CD4-positive, CD25-positive, alpha-beta regulatory T cell (primary cell): ENCODE measurements around the gene TLL1. TPM values are rescaled to one million over a fixed set of nuclear protein-coding genes. Genes with fewer than 3 reads are reported as not detected.
A peak's percentile ranks its signal among the peaks of the same experiment; 100 is the strongest.

Experiments
- ATAC-seq, 2 donors: fragments of 150-1000 bp; cut with Tn5 transposase; one replicate each; pipeline ENCODE4 v1.10.0; 2021; ENCODE audit warnings: low read depth in 2 of 2, moderate number of reproducible peaks in 2 of 2, moderate library complexity in 1 of 2
- DNase-seq, 3 donors: peaks; one replicate each; pipeline versions ENCODE4 v3.0.0 to v3.0.0-alpha.2; 2012 to 2022; ENCODE audit warnings: mixed read lengths in 1 of 3
- H3K27ac ChIP-seq: one replicate; pipeline ENCODE4 v1.7.0; 2013; ENCODE audit warnings: mild to moderate bottlenecking, low read length; ENCODE audit not compliant: insufficient read depth, poor library complexity, severe bottlenecking
- H3K27me3 ChIP-seq: one replicate; pipeline ENCODE4 v1.7.0; 2013; ENCODE audit warnings: low read length; ENCODE audit not compliant: control insufficient read depth, insufficient read depth
- H3K36me3 ChIP-seq: one replicate; pipeline ENCODE4 v1.7.0; 2013; ENCODE audit warnings: mild to moderate bottlenecking, low read length, moderate library complexity; ENCODE audit not compliant: control insufficient read depth, insufficient read depth
- H3K4me1 ChIP-seq: 2 replicates; pipeline ENCODE4 v1.7.0; 2013; ENCODE audit warnings: mild to moderate bottlenecking, low read length; ENCODE audit not compliant: insufficient read depth, control insufficient read depth, poor library complexity, severe bottlenecking
- H3K4me3 ChIP-seq: one replicate; pipeline ENCODE4 v1.7.0; 2013; ENCODE audit warnings: low read depth, mild to moderate bottlenecking, low read length, moderate library complexity
- H3K9me3 ChIP-seq, 2 experiments: 1 replicate in 1 of 2; 2 replicates in 1 of 2; pipeline ENCODE4 v1.7.0; 2013; ENCODE audit warnings: low read length in 2 of 2, mild to moderate bottlenecking in 1 of 2, moderate library complexity in 1 of 2; ENCODE audit not compliant: control insufficient read depth in 2 of 2
- H3K27ac Mint-ChIP-seq, 3 donors: one replicate each; pipeline ENCODE4 v1.8.0; 2020 to 2022; ENCODE audit warnings: mild to moderate bottlenecking in 3 of 3, mixed read lengths in 3 of 3, moderate library complexity in 2 of 3
- H3K27me3 Mint-ChIP-seq: one replicate; pipeline ENCODE4 v1.8.0; 2022; ENCODE audit warnings: mild to moderate bottlenecking, mixed read lengths
- H3K36me3 Mint-ChIP-seq: one replicate; pipeline ENCODE4 v1.8.0; 2020; ENCODE audit warnings: mixed read lengths
- H3K4me1 Mint-ChIP-seq, 4 donors: one replicate each; pipeline ENCODE4 v1.8.0; 2020 to 2022; ENCODE audit warnings: mixed read lengths in 4 of 4, mild to moderate bottlenecking in 1 of 4
- H3K4me3 Mint-ChIP-seq, 4 donors: one replicate each; pipeline ENCODE4 v1.8.0; 2020 to 2022; ENCODE audit warnings: mild to moderate bottlenecking in 4 of 4, mixed read lengths in 4 of 4, moderate library complexity in 3 of 4
- H3K9me3 Mint-ChIP-seq, 7 donors: one replicate each; pipeline ENCODE4 v1.8.0; 2020 to 2022; ENCODE audit warnings: mixed read lengths in 7 of 7, mild to moderate bottlenecking in 3 of 7, moderate library complexity in 2 of 7
- polyA plus RNA-seq, 4 donors: library from polyadenylated mRNA; unstranded; fragments of 300-500 nt; fragmentation: Illumina TruSeq; gene quantifications; one replicate each; pipeline ENCODE4 v1.2.3, GENCODE V29; 2021
- total RNA-seq: library from RNA; stranded (reverse); gene quantifications from one replicate; pipeline ENCODE4 v1.2.3, GENCODE V29; 2022

Gene TLL1
- total RNA-seq (not detected), polyA plus RNA-seq (not detected)

- H3K36me3 Mint-ChIP-seq: no peaks in the 10 kb centered on the region
- DNase-seq (no peak), ATAC-seq (no peak)
- no peak within 1 kb of the TSS for H3K27ac ChIP-seq
- H3K4me3 ChIP-seq: no peak within 1 kb of the TSS
- H3K36me3 ChIP-seq: no peaks in the 10 kb centered on the region
- H3K4me1 ChIP-seq: peaks cover 2% of the 10 kb centered on the region
- peak within 1 kb of the TSS in 1 of 4 donors; percentile 61 for H3K4me3 Mint-ChIP-seq
- no peaks in the 10 kb centered on the region for H3K9me3 Mint-ChIP-seq
- peaks cover 60% of the 10 kb centered on the region for H3K27me3 Mint-ChIP-seq
- H3K27me3 ChIP-seq: peaks cover 15% of the 10 kb centered on the region
- H3K27ac Mint-ChIP-seq: no peak within 1 kb of the TSS
- H3K4me1 Mint-ChIP-seq: peaks cover 0 to 12% (median 4%) of the 10 kb centered on the region in 4 donors
- no peaks in the 10 kb centered on the region for H3K9me3 ChIP-seq
Measured at GRCh38 chr4:165872461-165873297, at the start of gene TLL1. Gene TLL1 (plus strand): TSS chr4:165873237. CDS start chr4:165873905, 668 bp downstream.

GRCh38 chr4:165826166-165826565 is 46.9 kb upstream of the TLL1 start:
- no peak overlapping the region for H3K4me3 Mint-ChIP-seq
- Histone ChIP-seq H3K27me3 (no peaks in the 10 kb centered on the region), H3K9me3 (no peaks in the 10 kb centered on the region), H3K36me3 (no peaks in the 10 kb centered on the region), H3K4me1 (no peaks in the 10 kb centered on the region), H3K27ac (no peak overlapping the region), H3K4me3 (no peak overlapping the region)
- no peaks in the 10 kb centered on the region for H3K27me3 Mint-ChIP-seq
- DNase-seq: no peak
- H3K4me1 Mint-ChIP-seq: no peaks in the 10 kb centered on the region
- no peaks in the 10 kb centered on the region for H3K36me3 Mint-ChIP-seq
- no peak for ATAC-seq
- H3K9me3 Mint-ChIP-seq: peaks cover 0 to 9% (median 5%) of the 10 kb centered on the region in 7 donors
- no peak overlapping the region for H3K27ac Mint-ChIP-seq

GRCh38 chr4:165827018-165827417 is 46.0 kb upstream of the TLL1 start:
- H3K4me3 Mint-ChIP-seq: no peak overlapping the region
- ATAC-seq (no peak), DNase-seq (no peak)
- Histone ChIP-seq H3K4me3 (no peak overlapping the region), H3K36me3 (no peaks in the 10 kb centered on the region), H3K9me3 (no peaks in the 10 kb centered on the region), H3K27me3 (no peaks in the 10 kb centered on the region), H3K27ac (no peak overlapping the region), H3K4me1 (no peaks in the 10 kb centered on the region)
- peaks cover 0 to 6% (median 2%) of the 10 kb centered on the region in 7 donors for H3K9me3 Mint-ChIP-seq
- no peaks in the 10 kb centered on the region for H3K36me3 Mint-ChIP-seq
- no peak overlapping the region for H3K27ac Mint-ChIP-seq
- no peaks in the 10 kb centered on the region for H3K4me1 Mint-ChIP-seq
- no peaks in the 10 kb centered on the region for H3K27me3 Mint-ChIP-seq

DNA sequence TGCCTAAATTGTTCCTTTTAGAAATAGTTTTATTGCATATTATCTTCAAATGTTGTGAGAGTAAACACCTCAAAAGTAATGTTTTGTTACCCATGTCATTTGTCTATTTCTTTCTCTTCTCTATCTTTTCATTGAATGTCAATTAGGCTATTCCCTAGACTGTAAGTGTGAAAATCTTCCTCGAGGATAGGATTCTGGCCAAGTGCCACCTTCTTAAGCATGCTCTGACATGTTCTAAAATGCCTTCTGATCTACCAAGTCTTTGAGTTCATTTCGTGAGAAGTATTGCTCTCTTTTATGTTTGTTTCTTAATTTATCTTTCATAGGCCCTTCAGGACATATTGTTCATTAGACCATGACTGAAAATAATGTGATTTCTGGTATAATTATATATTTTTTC is 44.1 kb upstream of the TLL1 start:
- H3K4me1 Mint-ChIP-seq: no peaks in the 10 kb centered on the region
- Histone ChIP-seq H3K27ac (no peak overlapping the region), H3K9me3 (no peaks in the 10 kb centered on the region), H3K36me3 (no peaks in the 10 kb centered on the region), H3K4me1 (no peaks in the 10 kb centered on the region), H3K27me3 (no peaks in the 10 kb centered on the region), H3K4me3 (no peak overlapping the region)
- no peak overlapping the region for H3K4me3 Mint-ChIP-seq
- no peak for ATAC-seq
- peaks cover 0 to 5% (median 1%) of the 10 kb centered on the region in 7 donors for H3K9me3 Mint-ChIP-seq
- H3K36me3 Mint-ChIP-seq: no peaks in the 10 kb centered on the region
- H3K27ac Mint-ChIP-seq: no peak overlapping the region
- H3K27me3 Mint-ChIP-seq: no peaks in the 10 kb centered on the region
- no peak for DNase-seq

DNA sequence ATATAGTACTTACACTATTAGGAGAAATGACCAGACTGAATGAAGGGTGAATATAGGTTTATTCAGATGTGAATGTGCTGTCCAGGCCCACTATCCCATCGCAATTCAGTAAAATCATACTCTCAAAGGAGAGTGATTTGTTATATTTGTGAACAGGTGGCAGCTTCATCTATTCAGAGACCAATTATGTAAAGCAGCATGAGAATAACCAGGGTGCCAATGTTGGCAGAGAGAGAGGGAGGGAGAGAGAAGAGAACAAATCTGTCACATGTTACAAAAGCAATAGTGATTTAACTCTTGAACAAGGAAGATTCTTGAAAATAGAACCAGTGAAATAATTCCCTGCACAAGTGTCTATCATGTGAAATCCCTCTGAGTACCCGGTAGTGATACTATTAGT is 38.9 kb upstream of the TLL1 start:
- Mint-ChIP-seq H3K9me3 (peaks cover 0 to 5% (median 0%) of the 10 kb centered on the region in 7 donors), H3K27ac (no peak overlapping the region), H3K36me3 (no peaks in the 10 kb centered on the region), H3K27me3 (no peaks in the 10 kb centered on the region), H3K4me1 (no peaks in the 10 kb centered on the region), H3K4me3 (no peak overlapping the region)
- Histone ChIP-seq H3K4me3 (no peak overlapping the region), H3K9me3 (no peaks in the 10 kb centered on the region), H3K4me1 (no peaks in the 10 kb centered on the region), H3K27ac (no peak overlapping the region), H3K36me3 (no peaks in the 10 kb centered on the region), H3K27me3 (no peaks in the 10 kb centered on the region)
- ATAC-seq: no peak
- DNase-seq: no peak

- Histone ChIP-seq H3K27ac (no peak overlapping the region), H3K4me3 (no peak overlapping the region), H3K9me3 (no peaks in the 10 kb centered on the region), H3K4me1 (no peaks in the 10 kb centered on the region), H3K27me3 (no peaks in the 10 kb centered on the region), H3K36me3 (no peaks in the 10 kb centered on the region)
- DNase-seq (no peak), ATAC-seq (no peak)
- Mint-ChIP-seq H3K4me3 (no peak overlapping the region), H3K36me3 (no peaks in the 10 kb centered on the region), H3K27ac (no peak overlapping the region), H3K9me3 (peaks cover 0 to 9% (median 4%) of the 10 kb centered on the region in 7 donors), H3K27me3 (no peaks in the 10 kb centered on the region), H3K4me1 (no peaks in the 10 kb centered on the region)
Measured at GRCh38 chr4:165838575-165838974, 34.5 kb upstream of the TLL1 start.

GRCh38 chr4:165839615-165840333 is 33.3 kb upstream of the TLL1 start:
- H3K27me3 Mint-ChIP-seq: no peaks in the 10 kb centered on the region
- no peaks in the 10 kb centered on the region for H3K36me3 ChIP-seq
- H3K27ac Mint-ChIP-seq: no peak overlapping the region
- DNase-seq (no peak), ATAC-seq (no peak)
- peaks cover 0 to 9% (median 2%) of the 10 kb centered on the region in 7 donors for H3K9me3 Mint-ChIP-seq
- H3K27ac ChIP-seq: no peak overlapping the region
- no peaks in the 10 kb centered on the region for H3K27me3 ChIP-seq
- no peaks in the 10 kb centered on the region for H3K4me1 Mint-ChIP-seq
- H3K4me1 ChIP-seq: no peaks in the 10 kb centered on the region
- H3K4me3 Mint-ChIP-seq: no peak overlapping the region
- H3K9me3 ChIP-seq: no peaks in the 10 kb centered on the region
- no peak overlapping the region for H3K4me3 ChIP-seq
- no peaks in the 10 kb centered on the region for H3K36me3 Mint-ChIP-seq
